GM19193 (cell line): Measurements from ENCODE around the gene FOXC1.

Experiments used
- POLR2A ChIP-seq: IDR thresholded peaks from 4 replicates; pipeline ENCODE4 v1.6.1; 2011; ENCODE audit not compliant: insufficient read depth, insufficient read length; ENCODE audit errors: extremely low read depth

The FOXC1 gene

GRCh38 chr6:1609648-1610496, at the start of gene FOXC1:
Gene FOXC1 (plus strand): TSS chr6:1609915. CDS start chr6:1610446, 531 bp downstream.
- no peak for TF ChIP-seq POLR2A

- no peak for TF ChIP-seq POLR2A
Measured at GRCh38 chr6:1560281-1561058, 49.2 kb upstream of the FOXC1 start.

- TF ChIP-seq POLR2A, result no peak
Measured at GRCh38 chr6:1561355-1561754, 48.4 kb upstream of the FOXC1 start.

GRCh38 chr6:1562171-1562955, 47.4 kb upstream of the FOXC1 start:
- no peak for TF ChIP-seq POLR2A

- no peak for TF ChIP-seq POLR2A
Measured at GRCh38 chr6:1569377-1569776, 40.3 kb upstream of the FOXC1 start.

- no peak for TF ChIP-seq POLR2A
Measured at GRCh38 chr6:1570848-1571247, 38.9 kb upstream of the FOXC1 start.

- no peak for TF ChIP-seq POLR2A
Measured at GRCh38 chr6:1572892-1573291, 36.8 kb upstream of the FOXC1 start.

- TF ChIP-seq POLR2A, result no peak
Measured at GRCh38 chr6:1574083-1574761, 35.5 kb upstream of the FOXC1 start.

- no peak for TF ChIP-seq POLR2A
Measured at GRCh38 chr6:1574890-1575209, 34.9 kb upstream of the FOXC1 start.

- no peak for TF ChIP-seq POLR2A
Measured at GRCh38 chr6:1575210-1576041, 34.3 kb upstream of the FOXC1 start.

GRCh38 chr6:1576166-1576565, 33.5 kb upstream of the FOXC1 start:
- TF ChIP-seq POLR2A, result no peak

- no peak for TF ChIP-seq POLR2A
Measured at GRCh38 chr6:1576711-1577110, 33.0 kb upstream of the FOXC1 start.

GRCh38 chr6:1577146-1577680, 32.5 kb upstream of the FOXC1 start:
- TF ChIP-seq POLR2A, result no peak
